Endothelial cell of umbilical vein (primary cell): ENCODE data around the gene CSNK1E. TPM values are rescaled to one million over a fixed set of nuclear protein-coding genes. Genes with fewer than 3 reads are reported as not detected.

Experiments used
- BruUV-seq: library from RNA; stranded (reverse); fragments of 400-500 nt; replicated peaks from 2 replicates; lab custom pipeline; 2021; lab: Mats Ljungman, UMichigan
- CTCF ChIA-PET: fragments of 300-600, 350-600 bp; sonication (Branson Sonifier 250); formaldehyde crosslinking; loops from one replicate; lab custom pipeline; 2021; ENCODE audit warnings: antibody characterized with exemption, inconsistent platforms; lab: Charles Lee
- POLR2A ChIA-PET: fragments of 300-600, 350-600 bp; sonication (Branson Sonifier 250); formaldehyde crosslinking; loops from one replicate; lab custom pipeline; 2021; ENCODE audit warnings: antibody characterized with exemption, inconsistent platforms; lab: Charles Lee
- DNase-seq: peaks from one replicate; pipeline ENCODE4 v3.0.0-alpha.2; 2011; ENCODE audit warnings: low read depth, low spot score
- FAIRE-seq: peaks from 2 replicates; lab custom pipeline; 2011; peaks lifted over from hg19 to GRCh38; lab: Jason Lieb, UNC
- H2AFZ ChIP-seq: 2 replicates; pipeline ENCODE4 v1.6.0; 2012; ENCODE audit warnings: low read depth, low read length, control low read depth, inconsistent platforms
- H3K27ac ChIP-seq: 2 replicates; pipeline ENCODE4 v1.5.1; 2011; ENCODE audit warnings: low read depth, mild to moderate bottlenecking, control low read depth, low read length, moderate library complexity; ENCODE audit not compliant: insufficient read depth
- H3K27me3 ChIP-seq, 2 experiments: 2 replicates each; pipeline versions ENCODE4 v1.6.0 to v1.6.1; 2011; ENCODE audit warnings: low read length in 2 of 2, mixed read lengths in 1 of 2; ENCODE audit not compliant: control insufficient read depth in 2 of 2, insufficient read depth in 2 of 2
- H3K36me3 ChIP-seq, 2 experiments: 2 replicates in 1 of 2; 3 replicates in 1 of 2; pipeline ENCODE4 v1.5.1; 2011; ENCODE audit warnings: low read length in 2 of 2, mild to moderate bottlenecking in 1 of 2, moderate library complexity in 1 of 2; ENCODE audit not compliant: control insufficient read depth in 2 of 2, insufficient read depth in 2 of 2; ENCODE audit errors: extremely low read depth in 1 of 2
- H3K4me1 ChIP-seq: 3 replicates; pipeline ENCODE4 v1.5.1; 2011; ENCODE audit warnings: mild to moderate bottlenecking, low read length; ENCODE audit not compliant: control insufficient read depth, insufficient read depth; ENCODE audit errors: extremely low read depth
- H3K4me2 ChIP-seq: 2 replicates; pipeline ENCODE4 v1.6.1; 2011; ENCODE audit warnings: low read length, control low read depth, mixed read lengths; ENCODE audit not compliant: insufficient read depth
- H3K4me3 ChIP-seq, 3 experiments: fragments of 200-600 bp in 1 of 3; sonication (generic), shearing (Covaris generic) in 1 of 3; replicated peaks in 1 of 3; 2 replicates each; pipeline ENCODE4 v1.5.1; 2011 to 2016; ENCODE audit warnings: control low read depth in 3 of 3, low read length in 3 of 3, mild to moderate bottlenecking in 2 of 3, inconsistent platforms in 1 of 3, low read depth in 1 of 3, moderate library complexity in 1 of 3; ENCODE audit not compliant: insufficient read depth in 1 of 3
- H3K79me2 ChIP-seq: 2 replicates; pipeline ENCODE4 v1.6.0; 2012; ENCODE audit warnings: low read length, inconsistent platforms; ENCODE audit not compliant: control insufficient read depth, insufficient read depth
- H3K9ac ChIP-seq: replicated peaks from 2 replicates; pipeline ENCODE3; 2011; ENCODE audit warnings: low read length, control low read depth; ENCODE audit not compliant: insufficient read depth; ENCODE audit errors: extremely low read depth
- H3K9me1 ChIP-seq: replicated peaks from 3 replicates; pipeline ENCODE4 v1.6.0; 2011; ENCODE audit warnings: mild to moderate bottlenecking, low read length; ENCODE audit not compliant: control insufficient read depth, insufficient read depth; ENCODE audit errors: extremely low read depth
- H3K9me3 ChIP-seq: replicated peaks from 2 replicates; pipeline ENCODE4 v1.5.1; 2012; ENCODE audit warnings: low read length, inconsistent platforms; ENCODE audit not compliant: control insufficient read depth, insufficient read depth
- H4K20me1 ChIP-seq: replicated peaks from 2 replicates; pipeline ENCODE3; 2011; ENCODE audit warnings: mild to moderate bottlenecking, low read length; ENCODE audit not compliant: control insufficient read depth, insufficient read depth; ENCODE audit errors: extremely low read depth
- CTCF ChIP-seq, 2 donors: IDR thresholded peaks; 1 replicate in 1 of 2; 2 replicates in 1 of 2; pipeline ENCODE4 v1.5.1; 2011; ENCODE audit warnings: low read length in 2 of 2, mild to moderate bottlenecking in 2 of 2, moderate library complexity in 2 of 2, control low read depth in 1 of 2, inconsistent platforms in 1 of 2, low read depth in 1 of 2; ENCODE audit not compliant: insufficient read depth in 1 of 2; ENCODE audit errors: extremely low read depth in 1 of 2
- EZH2 ChIP-seq: IDR thresholded peaks from 2 replicates; pipeline ENCODE4 v1.6.1; 2012; ENCODE audit warnings: borderline replicate concordance, low read depth, mild to moderate bottlenecking, moderate library complexity, low read length, inconsistent platforms; ENCODE audit not compliant: severe bottlenecking
- FOS ChIP-seq: IDR thresholded peaks from 2 replicates; pipeline ENCODE4 v1.6.1; 2011; ENCODE audit warnings: mild to moderate bottlenecking, low read length, moderate library complexity, borderline replicate concordance; ENCODE audit not compliant: insufficient read depth
- GATA2 ChIP-seq: IDR thresholded peaks from 2 replicates; pipeline ENCODE4 v1.7.0; 2011; ENCODE audit warnings: low read depth, mild to moderate bottlenecking, moderate library complexity, mixed read lengths, low read length; ENCODE audit not compliant: insufficient read length, insufficient read depth
- JUN ChIP-seq: IDR thresholded peaks from 2 replicates; pipeline ENCODE4 v1.6.1; 2011; ENCODE audit warnings: borderline replicate concordance, low read depth; ENCODE audit not compliant: insufficient read length, insufficient read depth
- MAX ChIP-seq: IDR thresholded peaks from 2 replicates; pipeline ENCODE4 v1.6.1; 2011; ENCODE audit not compliant: insufficient read depth, insufficient read length
- MYC ChIP-seq: IDR thresholded peaks from one replicate; pipeline ENCODE4 v1.6.1; 2011; ENCODE audit warnings: mild to moderate bottlenecking, low read depth, low read length
- POLR2A ChIP-seq: IDR thresholded peaks from 2 replicates; pipeline ENCODE4 v1.6.1; 2012; ENCODE audit warnings: low read depth, mild to moderate bottlenecking, control low read depth, low read length
- POLR2AphosphoS5 ChIP-seq: IDR thresholded peaks from 2 replicates; pipeline ENCODE4 v1.6.1; 2012; ENCODE audit warnings: low read depth, mild to moderate bottlenecking, control low read depth, low read length, moderate library complexity; ENCODE audit not compliant: insufficient read depth
- dilution Hi-C: fragments of 300-500 bp; cut with MboI; formaldehyde crosslinking; loops from one replicate; pipeline ENCODE4 v1.15.0; 2019; ENCODE audit warnings: low sequenced_read_pairs; ENCODE audit not compliant: extremely low pct_ligation_motif_present
- intact Hi-C: fragments of 100-400 bp; cut with micrococcal nuclease; formaldehyde crosslinking; loops from one replicate; pipeline ENCODE4 v1.10.0; 2022
- polyA plus RNA-seq, 4 experiments: library from polyadenylated mRNA; depleted of rRNA in 3 of 4; stranded (reverse) in 3 of 4; unstranded in 1 of 4; fragments of >200 nt; gene quantifications; 2 replicates each; pipeline versions ENCODE4 v1.2.1 to v1.2.3, GENCODE V29; 2011 to 2012; ENCODE audit warnings: missing spikeins in 1 of 4
- small RNA-seq: library from RNA; depleted of rRNA; stranded (forward); fragments of <200 nt; gene quantifications from one replicate; pipeline ENCODE3, GENCODE V24; 2012; ENCODE audit warnings: low replicate concordance, low read depth; ENCODE audit not compliant: insufficient read depth, insufficient read length
- total RNA-seq: library from RNA; stranded (reverse); gene quantifications from 2 replicates; pipeline ENCODE4 v1.2.3, GENCODE V29; 2021

CSNK1E gene
- total and polyA plus RNA-seq, 2 donors (not counting 3 experiments of a cell fraction or from before 2014, with no cell fraction given), result 259 to 262 TPM

GRCh38 chr22:38240734-38241252 lies 76.4 kb downstream of the CSNK1E start:
- Histone ChIP-seq H3K79me2 (peaks cover 3% of the 10 kb centered on the region), H3K4me1 (peaks cover 31% of the 10 kb centered on the region), H3K27ac (peak overlapping the region; percentile 74), H4K20me1 (no peaks in the 10 kb centered on the region), H2AFZ (no peak overlapping the region), H3K36me3 (peaks cover 2 to 25% of the 10 kb centered on the region in 2 experiments), H3K9me3 (no peaks in the 10 kb centered on the region), H3K4me3 (no peak overlapping the region), H3K9ac (no peak overlapping the region), H3K9me1 (no peaks in the 10 kb centered on the region), H3K27me3 (no peaks in the 10 kb centered on the region), H3K4me2 (no peak overlapping the region)
- DNase-seq (peak; percentile 94), FAIRE-seq (peak; percentile 98)
- ChIA-PET POLR2A (interaction anchor here (1.2 kb wide), 1 partner anchor 39 kb away, joined by 4 read pairs; the partner anchor contains the start of gene MAFF), CTCF (interaction anchor here (0.9 to 3.7 kb wide), 12 partner anchors 11 to 189 kb away, joined by 3 to 41 read pairs (median 4); no protein-coding TSS in a partner anchor)
- dilution Hi-C loops (no loop called here), intact Hi-C loops (loop anchor here (2.0 kb wide), 1 partner anchor 18 kb away; no protein-coding TSS in a partner anchor)
- BruUV-seq, result no TSS peak
- TF ChIP-seq MYC (no peak), GATA2 (no peak), FOS (peak; percentile 80), CTCF (IDR thresholded peaks at IDR 0.05; ENCODE audit: extremely low read depth in 1 of 2, insufficient read depth in 1 of 2, low read depth in 1 of 2, low read length in 2 of 2) (no peak), JUN (peak; percentile 67), POLR2AphosphoS5 (peak; percentile 25), EZH2 (no peak), POLR2A (no peak), MAX (peak; percentile 43)

Small RNA genes lying within 50 kb of the gene (small RNA-seq; reads per million reads assigned to genes)
- gene RF00017, result not detected

Other genes starting within 250 kb of the CSNK1E start
- gene SLC16A8, start 233.2 kb downstream of the CSNK1E start, total RNA-seq, result not detected in 2 replicates
- gene SLC16A8, start 233.2 kb downstream of the CSNK1E start, polyA plus RNA-seq, result 0.06 and 0.14 TPM in 2 replicates
- 0.16 and 0.20 TPM in 2 replicates for gene BAIAP2L2, start 206.7 kb downstream of the CSNK1E start, total RNA-seq
- 0.35 and 0.43 TPM in 2 replicates for gene BAIAP2L2, start 206.7 kb downstream of the CSNK1E start, polyA plus RNA-seq
- gene PLA2G6, start 135.6 kb downstream of the CSNK1E start, total RNA-seq, result 10.3 and 11.1 TPM in 2 replicates
- gene PLA2G6, start 135.6 kb downstream of the CSNK1E start, polyA plus RNA-seq, result 6.6 and 9.9 TPM in 2 replicates
- gene MAFF, start 115.4 kb downstream of the CSNK1E start, total RNA-seq, result 59.5 and 61.2 TPM in 2 replicates
- 29.0 and 30.5 TPM in 2 replicates for gene MAFF, start 115.4 kb downstream of the CSNK1E start, polyA plus RNA-seq
- 96.6 and 99.8 TPM in 2 replicates for gene TMEM184B, start 44.4 kb downstream of the CSNK1E start, total RNA-seq
- gene TMEM184B, start 44.4 kb downstream of the CSNK1E start, polyA plus RNA-seq, result 72.5 and 88.8 TPM in 2 replicates
- not detected in 2 replicates for gene KCNJ4, start 137.8 kb upstream of the CSNK1E start, total RNA-seq
- not detected in 2 replicates for gene KCNJ4, start 137.8 kb upstream of the CSNK1E start, polyA plus RNA-seq
- gene KDELR3, start 150.7 kb upstream of the CSNK1E start, total RNA-seq, result 28.6 and 40.2 TPM in 2 replicates
- 61.3 and 64.2 TPM in 2 replicates for gene KDELR3, start 150.7 kb upstream of the CSNK1E start, polyA plus RNA-seq
- 377 and 393 TPM in 2 replicates for gene DDX17, start 188.9 kb upstream of the CSNK1E start, total RNA-seq
- gene DDX17, start 188.9 kb upstream of the CSNK1E start, polyA plus RNA-seq, result 402 and 454 TPM in 2 replicates